Measurements from ENCODE around the gene COL6A2.

- TF ChIP-seq CEBPB (IDR thresholded peaks at IDR 0.05; ENCODE audit: low read depth) = no peak
- TF ChIP-seq, protein P1, sequence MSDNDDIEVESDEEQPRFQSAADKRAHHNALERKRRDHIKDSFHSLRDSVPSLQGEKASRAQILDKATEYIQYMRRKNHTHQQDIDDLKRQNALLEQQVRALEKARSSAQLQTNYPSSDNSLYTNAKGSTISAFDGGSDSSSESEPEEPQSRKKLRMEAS (IDR thresholded peaks at IDR 0.05) = no peak
- TF ChIP-seq POLR2AphosphoS5 (IDR thresholded peaks at IDR 0.05; ENCODE audit: low read depth, low read length) = no peak
- no peak for TF ChIP-seq EZH2phosphoT487 (IDR thresholded peaks at IDR 0.05; ENCODE audit: borderline replicate concordance)
- no peak for TF ChIP-seq REST (IDR thresholded peaks at IDR 0.05; ENCODE audit: low read depth)
- no peak for TF ChIP-seq CTCF (IDR thresholded peaks at IDR 0.05 in 2 of 3, conservative IDR thresholded peaks at IDR 0.05 in 1 of 3; ENCODE audit: borderline replicate concordance in 1 of 3, insufficient read depth in 1 of 3, low read depth in 2 of 3, low read length in 2 of 3)
- TF ChIP-seq EZH2 (IDR thresholded peaks at IDR 0.05) = no peak
- no peak for TF ChIP-seq SP1 (IDR thresholded peaks at IDR 0.05; ENCODE audit: low read depth)
- no peak for TF ChIP-seq SRF (IDR thresholded peaks at IDR 0.05; ENCODE audit: low read depth)
- TF ChIP-seq POLR2A (IDR thresholded peaks at IDR 0.05; ENCODE audit: borderline replicate concordance, extremely low read depth, insufficient read depth, insufficient read length) = no peak
- no peak for TF ChIP-seq RAD21 (IDR thresholded peaks at IDR 0.05; ENCODE audit: low read depth)
- no peak for TF ChIP-seq FOSL1 (IDR thresholded peaks at IDR 0.05; ENCODE audit: low read depth)
- TF ChIP-seq ZNF274 (IDR thresholded peaks at IDR 0.05; ENCODE audit: low read depth, low read length) = no peak
These were observed 14.2 kb downstream of the COL6A2 start for GRCh38 chr21:46111857-46112724.

All from HCT116 (cell line).